COR-L47 (cell line): ENCODE measurements around the gene SLC16A8.

Experiments
- DNase-seq: peaks from one replicate; lab custom pipeline; 2025; lab: John Stamatoyannopoulos, UW

Gene SLC16A8

GRCh38 chr22:38072322-38073149 lies 11.4 kb downstream of the SLC16A8 start:
- no peak for DNase-seq

GRCh38 chr22:38071421-38072321 lies 12.3 kb downstream of the SLC16A8 start:
- no peak for DNase-seq

GRCh38 chr22:38070250-38070921 lies 13.6 kb downstream of the SLC16A8 start:
- DNase-seq, result no peak

GRCh38 chr22:38069372-38070249 lies 14.4 kb downstream of the SLC16A8 start:
- no peak for DNase-seq

GRCh38 chr22:38068641-38069371 lies 15.2 kb downstream of the SLC16A8 start:
- DNase-seq, result no peak

GRCh38 chr22:38067761-38068360 lies 16.1 kb downstream of the SLC16A8 start:
- DNase-seq, result no peak

GRCh38 chr22:38067028-38067415 lies 17.0 kb downstream of the SLC16A8 start:
- no peak for DNase-seq

GRCh38 chr22:38066381-38067027 lies 17.5 kb downstream of the SLC16A8 start:
- no peak for DNase-seq

GRCh38 chr22:38065539-38065938 lies 18.4 kb downstream of the SLC16A8 start:
- DNase-seq, result no peak

GRCh38 chr22:38062791-38063190 lies 21.2 kb downstream of the SLC16A8 start:
- DNase-seq, result no peak

GRCh38 chr22:38056969-38057891 lies 26.8 kb downstream of the SLC16A8 start, which contains the start of gene PICK1:
Gene PICK1, plus strand, starts transcription at chr22:38057404. Its CDS starts 406 bp downstream, at chr22:38057810.
- DNase-seq, result peak; percentile 96

GRCh38 chr22:38051900-38052862 lies 31.8 kb downstream of the SLC16A8 start:
- DNase-seq, result peak; percentile 83

GRCh38 chr22:38051261-38051660 lies 32.7 kb downstream of the SLC16A8 start:
- DNase-seq, result no peak

GRCh38 chr22:38050720-38051119 lies 33.3 kb downstream of the SLC16A8 start:
- no peak for DNase-seq

GRCh38 chr22:38049812-38050619 lies 34.0 kb downstream of the SLC16A8 start:
- DNase-seq, result no peak

- DNase-seq, result no peak
Observed at GRCh38 chr22:38046070-38046748, 37.8 kb downstream of the SLC16A8 start.
